HepG2 (cell line): ENCODE measurements around the gene ABO. TPM values are rescaled to one million over a fixed set of nuclear protein-coding genes. Genes with fewer than 3 reads are reported as not detected.
A peak's percentile ranks its signal among the peaks of the same experiment; 100 is the strongest.

Source experiments
- ELF4 ChIP-seq: sonication (generic); formaldehyde crosslinking; IDR thresholded peaks from 2 replicates; pipeline ENCODE4 v1.5.0; 2020; ENCODE audit warnings: missing genetic modification reagents, mild to moderate bottlenecking, moderate library complexity, borderline replicate concordance
- GATAD2A ChIP-seq: IDR thresholded peaks from 2 replicates; pipeline ENCODE4 v1.6.1; 2016
- TAF15 ChIP-seq: fragments of 200-400 bp; formaldehyde crosslinking; IDR thresholded peaks from one replicate; pipeline ENCODE4 v1.6.1; 2018; ENCODE audit warnings: mild to moderate bottlenecking, low read depth, low read length; ENCODE audit not compliant: poor library complexity, severe bottlenecking
- TARDBP ChIP-seq: sonication (generic); formaldehyde crosslinking; IDR thresholded peaks from 2 replicates; pipeline ENCODE4 v1.8.0; 2022; ENCODE audit warnings: mild to moderate bottlenecking, missing genetic modification reagents
- polyA plus RNA-seq, 8 experiments: library from polyadenylated mRNA; depleted of rRNA in 3 of 8; stranded (reverse) in 7 of 8; unstranded in 1 of 8; fragments of >200 nt; fragmentation: Illumina TruSeq in 4 of 8; extraction: Trizol in 4 of 8; gene quantifications; 2 replicates each; pipeline versions ENCODE4 v1.2.1 to v1.2.3, GENCODE V29; 2011 to 2016; ENCODE audit warnings: low read depth in 4 of 8, missing spikeins in 1 of 8, mixed read lengths in 1 of 8; ENCODE audit not compliant: insufficient read depth in 1 of 8
- total RNA-seq, 5 experiments: library from RNA; depleted of rRNA; stranded (reverse); fragments of >200 nt; fragmentation: Illumina TruSeq; extraction: Trizol; gene quantifications; 2 replicates each; pipeline ENCODE4 v1.2.3, GENCODE V29; 2016; ENCODE audit warnings: low read depth in 1 of 5
- TF ChIP-seq, protein P1 (sequence below): sonication (generic); formaldehyde crosslinking; IDR thresholded peaks from 2 replicates; pipeline ENCODE4 v1.4.0; 2020; ENCODE audit warnings: missing genetic modification reagents, borderline replicate concordance
- TF ChIP-seq, protein P2 (sequence below): sonication (generic); formaldehyde crosslinking; IDR thresholded peaks from 2 replicates; pipeline ENCODE4 v1.4.0; 2020; ENCODE audit warnings: missing genetic modification reagents
- TF ChIP-seq, protein P3 (sequence below): sonication (generic); formaldehyde crosslinking; IDR thresholded peaks from 2 replicates; pipeline ENCODE4 v1.4.0; 2020; ENCODE audit warnings: missing genetic modification reagents
- TF ChIP-seq, protein P4 (sequence below): sonication (generic); formaldehyde crosslinking; IDR thresholded peaks from 2 replicates; pipeline ENCODE4 v1.4.0; 2020; ENCODE audit warnings: missing genetic modification reagents, borderline replicate concordance

The ABO gene
- total and polyA plus RNA-seq, 2 of the 13 experiments (the other 11 are each of a cell fraction or from before 2014, with no cell fraction given), result not detected

DNA sequence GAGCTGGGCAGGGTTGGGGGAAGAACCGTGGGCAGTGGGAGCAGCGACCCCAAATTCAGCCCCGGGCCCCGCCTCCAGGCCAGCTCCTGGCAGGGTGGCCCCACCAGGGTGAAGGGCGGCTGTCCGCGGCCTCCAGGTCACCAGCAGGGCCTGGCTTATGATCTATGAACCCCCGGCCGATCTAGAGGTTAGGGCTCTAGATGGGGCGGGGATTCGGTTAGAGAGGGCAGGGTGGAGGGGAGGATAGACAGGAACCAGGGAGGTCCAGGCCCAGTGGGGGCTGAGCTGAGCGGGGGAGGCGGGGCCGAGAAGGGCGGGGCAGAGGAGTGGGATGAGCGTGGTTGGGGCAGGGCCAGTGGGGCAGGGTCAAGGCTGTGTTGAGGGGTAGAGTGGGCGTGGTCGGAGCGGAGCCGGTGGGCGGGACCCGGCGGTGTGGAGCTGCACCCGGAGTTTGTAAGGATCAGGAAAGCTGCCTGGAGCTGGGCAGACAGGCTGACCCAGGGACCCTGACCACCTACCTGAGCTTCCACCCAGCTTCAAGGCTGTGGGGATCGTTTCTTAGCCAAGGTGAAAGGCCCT, 36.6 kb downstream of the ABO start (continued):
- TF ChIP-seq, protein P1, sequence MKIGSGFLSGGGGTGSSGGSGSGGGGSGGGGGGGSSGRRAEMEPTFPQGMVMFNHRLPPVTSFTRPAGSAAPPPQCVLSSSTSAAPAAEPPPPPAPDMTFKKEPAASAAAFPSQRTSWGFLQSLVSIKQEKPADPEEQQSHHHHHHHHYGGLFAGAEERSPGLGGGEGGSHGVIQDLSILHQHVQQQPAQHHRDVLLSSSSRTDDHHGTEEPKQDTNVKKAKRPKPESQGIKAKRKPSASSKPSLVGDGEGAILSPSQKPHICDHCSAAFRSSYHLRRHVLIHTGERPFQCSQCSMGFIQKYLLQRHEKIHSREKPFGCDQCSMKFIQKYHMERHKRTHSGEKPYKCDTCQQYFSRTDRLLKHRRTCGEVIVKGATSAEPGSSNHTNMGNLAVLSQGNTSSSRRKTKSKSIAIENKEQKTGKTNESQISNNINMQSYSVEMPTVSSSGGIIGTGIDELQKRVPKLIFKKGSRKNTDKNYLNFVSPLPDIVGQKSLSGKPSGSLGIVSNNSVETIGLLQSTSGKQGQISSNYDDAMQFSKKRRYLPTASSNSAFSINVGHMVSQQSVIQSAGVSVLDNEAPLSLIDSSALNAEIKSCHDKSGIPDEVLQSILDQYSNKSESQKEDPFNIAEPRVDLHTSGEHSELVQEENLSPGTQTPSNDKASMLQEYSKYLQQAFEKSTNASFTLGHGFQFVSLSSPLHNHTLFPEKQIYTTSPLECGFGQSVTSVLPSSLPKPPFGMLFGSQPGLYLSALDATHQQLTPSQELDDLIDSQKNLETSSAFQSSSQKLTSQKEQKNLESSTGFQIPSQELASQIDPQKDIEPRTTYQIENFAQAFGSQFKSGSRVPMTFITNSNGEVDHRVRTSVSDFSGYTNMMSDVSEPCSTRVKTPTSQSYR (CRISPR knock-in tag), result peak; percentile 30; the same call in 1 of the 2 replicates
- TF ChIP-seq, protein P2, sequence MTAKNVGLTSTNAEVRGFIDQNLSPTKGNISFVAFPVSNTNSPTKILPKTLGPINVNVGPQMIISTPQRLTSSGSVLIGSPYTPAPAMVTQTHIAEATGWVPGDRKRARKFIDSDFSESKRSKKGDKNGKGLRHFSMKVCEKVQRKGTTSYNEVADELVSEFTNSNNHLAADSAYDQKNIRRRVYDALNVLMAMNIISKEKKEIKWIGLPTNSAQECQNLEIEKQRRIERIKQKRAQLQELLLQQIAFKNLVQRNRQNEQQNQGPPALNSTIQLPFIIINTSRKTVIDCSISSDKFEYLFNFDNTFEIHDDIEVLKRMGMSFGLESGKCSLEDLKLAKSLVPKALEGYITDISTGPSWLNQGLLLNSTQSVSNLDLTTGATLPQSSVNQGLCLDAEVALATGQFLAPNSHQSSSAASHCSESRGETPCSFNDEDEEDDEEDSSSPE (CRISPR knock-in tag), result 0 out of 2 replicates have a peak, but pooled peaks have one; percentile 15
- TF ChIP-seq GATAD2A (CRISPR knock-in tag) (peak; percentile 19; the same call in 1 of the 2 replicates), ELF4 (CRISPR knock-in tag) (no peak), TAF15 (no peak), TARDBP (peak; percentile 8; the same call in 1 of the 2 replicates)
- TF ChIP-seq, protein P3, sequence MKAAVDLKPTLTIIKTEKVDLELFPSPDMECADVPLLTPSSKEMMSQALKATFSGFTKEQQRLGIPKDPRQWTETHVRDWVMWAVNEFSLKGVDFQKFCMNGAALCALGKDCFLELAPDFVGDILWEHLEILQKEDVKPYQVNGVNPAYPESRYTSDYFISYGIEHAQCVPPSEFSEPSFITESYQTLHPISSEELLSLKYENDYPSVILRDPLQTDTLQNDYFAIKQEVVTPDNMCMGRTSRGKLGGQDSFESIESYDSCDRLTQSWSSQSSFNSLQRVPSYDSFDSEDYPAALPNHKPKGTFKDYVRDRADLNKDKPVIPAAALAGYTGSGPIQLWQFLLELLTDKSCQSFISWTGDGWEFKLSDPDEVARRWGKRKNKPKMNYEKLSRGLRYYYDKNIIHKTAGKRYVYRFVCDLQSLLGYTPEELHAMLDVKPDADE (CRISPR knock-in tag), result no peak
- TF ChIP-seq, protein P4, sequence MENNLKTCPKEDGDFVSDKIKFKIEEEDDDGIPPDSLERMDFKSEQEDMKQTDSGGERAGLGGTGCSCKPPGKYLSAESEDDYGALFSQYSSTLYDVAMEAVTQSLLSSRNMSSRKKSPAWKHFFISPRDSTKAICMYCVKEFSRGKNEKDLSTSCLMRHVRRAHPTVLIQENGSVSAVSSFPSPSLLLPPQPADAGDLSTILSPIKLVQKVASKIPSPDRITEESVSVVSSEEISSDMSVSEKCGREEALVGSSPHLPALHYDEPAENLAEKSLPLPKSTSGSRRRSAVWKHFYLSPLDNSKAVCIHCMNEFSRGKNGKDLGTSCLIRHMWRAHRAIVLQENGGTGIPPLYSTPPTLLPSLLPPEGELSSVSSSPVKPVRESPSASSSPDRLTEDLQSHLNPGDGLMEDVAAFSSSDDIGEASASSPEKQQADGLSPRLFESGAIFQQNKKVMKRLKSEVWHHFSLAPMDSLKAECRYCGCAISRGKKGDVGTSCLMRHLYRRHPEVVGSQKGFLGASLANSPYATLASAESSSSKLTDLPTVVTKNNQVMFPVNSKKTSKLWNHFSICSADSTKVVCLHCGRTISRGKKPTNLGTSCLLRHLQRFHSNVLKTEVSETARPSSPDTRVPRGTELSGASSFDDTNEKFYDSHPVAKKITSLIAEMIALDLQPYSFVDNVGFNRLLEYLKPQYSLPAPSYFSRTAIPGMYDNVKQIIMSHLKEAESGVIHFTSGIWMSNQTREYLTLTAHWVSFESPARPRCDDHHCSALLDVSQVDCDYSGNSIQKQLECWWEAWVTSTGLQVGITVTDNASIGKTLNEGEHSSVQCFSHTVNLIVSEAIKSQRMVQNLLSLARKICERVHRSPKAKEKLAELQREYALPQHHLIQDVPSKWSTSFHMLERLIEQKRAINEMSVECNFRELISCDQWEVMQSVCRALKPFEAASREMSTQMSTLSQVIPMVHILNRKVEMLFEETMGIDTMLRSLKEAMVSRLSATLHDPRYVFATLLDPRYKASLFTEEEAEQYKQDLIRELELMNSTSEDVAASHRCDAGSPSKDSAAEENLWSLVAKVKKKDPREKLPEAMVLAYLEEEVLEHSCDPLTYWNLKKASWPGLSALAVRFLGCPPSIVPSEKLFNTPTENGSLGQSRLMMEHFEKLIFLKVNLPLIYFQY (CRISPR knock-in tag), result no peak
- TF ChIP-seq, all 625 proteins: peak for 62
